Fibroblast of mammary gland (primary cell): ENCODE results near the gene CAPG.
A peak's percentile ranks its signal among the peaks of the same experiment; 100 is the strongest.

ENCODE experiments used
- DNase-seq: peaks from one replicate; pipeline ENCODE4 v3.0.0-alpha.2; 2010; ENCODE audit warnings: low read depth
- H3K4me3 ChIP-seq: 2 replicates; pipeline ENCODE4 v1.5.1; 2011; ENCODE audit warnings: low read depth, mild to moderate bottlenecking, low read length, moderate library complexity; ENCODE audit not compliant: control insufficient read depth
- CTCF ChIP-seq: conservative IDR thresholded peaks from 2 replicates; pipeline ENCODE4 v1.5.1; 2011; ENCODE audit warnings: low read depth, low read length, inconsistent platforms; ENCODE audit not compliant: control insufficient read depth, insufficient read depth

The CAPG gene

GRCh38 chr2:85413592-85414420 lies 3.6 kb upstream of the CAPG start:
- DNase-seq = peak; percentile 51
- H3K4me3 ChIP-seq = peak overlapping the region; percentile 70
- no peak for TF ChIP-seq CTCF

- no peak for TF ChIP-seq CTCF
- DNase-seq = no peak
- no peak overlapping the region for H3K4me3 ChIP-seq
Observed at GRCh38 chr2:85411405-85411748, 1.2 kb upstream of the CAPG start.

- peak; percentile 42 for DNase-seq
- no peak for TF ChIP-seq CTCF
- H3K4me3 ChIP-seq = no peak overlapping the region
Observed at GRCh38 chr2:85410584-85411404, 628 bp upstream of the CAPG start.

- TF ChIP-seq CTCF = no peak
- DNase-seq = peak; percentile 65
- no peak overlapping the region for H3K4me3 ChIP-seq
Observed at GRCh38 chr2:85405201-85406059, 4.7 kb downstream of the CAPG start.

GRCh38 chr2:85401844-85402243 lies 8.3 kb downstream of the CAPG start:
- no peak for TF ChIP-seq CTCF
- no peak overlapping the region for H3K4me3 ChIP-seq
- DNase-seq = no peak

GRCh38 chr2:85401464-85401805 lies 8.7 kb downstream of the CAPG start:
- no peak overlapping the region for H3K4me3 ChIP-seq
- no peak for TF ChIP-seq CTCF
- no peak for DNase-seq
